ENCODE measurements around the gene ARHGAP10.

The ARHGAP10 gene

DNA sequence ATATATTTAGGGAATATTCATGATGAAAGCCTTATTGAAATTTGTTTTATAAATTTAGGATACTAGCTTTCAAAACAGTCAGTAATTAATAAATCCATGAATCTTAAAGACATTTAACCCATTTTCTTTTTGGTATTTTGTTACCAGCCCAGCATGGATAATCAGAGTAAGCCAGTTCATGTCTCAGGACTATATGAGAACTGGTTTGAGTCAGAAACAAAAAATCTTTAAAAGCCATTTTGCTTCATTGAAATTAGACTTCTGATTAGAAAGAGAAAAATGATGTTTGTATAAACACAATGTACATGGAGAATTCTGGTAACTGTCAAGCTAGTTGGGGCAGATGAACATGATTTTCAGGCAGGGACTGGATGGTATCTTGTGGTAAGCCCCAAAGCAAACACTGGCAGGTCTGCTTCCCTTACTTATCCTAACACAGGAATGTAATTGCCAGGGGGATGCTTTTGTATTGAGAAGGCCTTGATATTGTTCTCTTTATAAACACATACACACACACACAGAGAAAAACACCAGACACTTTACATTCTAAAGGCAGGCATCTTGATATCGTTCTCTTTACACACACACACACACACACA is 9.4 kb downstream of the ARHGAP10 start:
- Mint-ChIP-seq H3K36me3 (ENCODE audit: low read depth) (peaks cover 21% of the 10 kb centered on the region), H3K4me1 (peaks cover 55% of the 10 kb centered on the region), H3K27ac (peak overlapping the region; percentile 78), H3K9me3 (no peaks in the 10 kb centered on the region), H3K27me3 (ENCODE audit: low read depth, poor library complexity) (no peaks in the 10 kb centered on the region), H3K4me3 (no peak overlapping the region)
- DNase-seq = no peak
- TF ChIP-seq CTCF (IDR thresholded peaks at IDR 0.05) = no peak

GRCh38 chr4:147747787-147748454 is 16.0 kb downstream of the ARHGAP10 start:
- Mint-ChIP-seq H3K27me3 (ENCODE audit: low read depth, poor library complexity) (peaks cover 3% of the 10 kb centered on the region), H3K4me3 (no peak overlapping the region), H3K36me3 (ENCODE audit: low read depth) (peaks cover 36% of the 10 kb centered on the region), H3K27ac (no peak overlapping the region), H3K4me1 (peaks cover 60% of the 10 kb centered on the region), H3K9me3 (no peaks in the 10 kb centered on the region)
- TF ChIP-seq CTCF (IDR thresholded peaks at IDR 0.05) = no peak
- DNase-seq = no peak

GRCh38 chr4:147749811-147750321 is 18.0 kb downstream of the ARHGAP10 start:
- peaks cover 24% of the 10 kb centered on the region for H3K36me3 Mint-ChIP-seq (ENCODE audit: low read depth)
- peak overlapping the region; percentile 55 for H3K27ac Mint-ChIP-seq
- peaks cover 3% of the 10 kb centered on the region for H3K27me3 Mint-ChIP-seq (ENCODE audit: low read depth, poor library complexity)
- H3K9me3 Mint-ChIP-seq = no peaks in the 10 kb centered on the region
- peaks cover 58% of the 10 kb centered on the region for H3K4me1 Mint-ChIP-seq
- TF ChIP-seq CTCF (IDR thresholded peaks at IDR 0.05) = no peak
- H3K4me3 Mint-ChIP-seq = peak overlapping the region; percentile 3
- DNase-seq = no peak

DNA sequence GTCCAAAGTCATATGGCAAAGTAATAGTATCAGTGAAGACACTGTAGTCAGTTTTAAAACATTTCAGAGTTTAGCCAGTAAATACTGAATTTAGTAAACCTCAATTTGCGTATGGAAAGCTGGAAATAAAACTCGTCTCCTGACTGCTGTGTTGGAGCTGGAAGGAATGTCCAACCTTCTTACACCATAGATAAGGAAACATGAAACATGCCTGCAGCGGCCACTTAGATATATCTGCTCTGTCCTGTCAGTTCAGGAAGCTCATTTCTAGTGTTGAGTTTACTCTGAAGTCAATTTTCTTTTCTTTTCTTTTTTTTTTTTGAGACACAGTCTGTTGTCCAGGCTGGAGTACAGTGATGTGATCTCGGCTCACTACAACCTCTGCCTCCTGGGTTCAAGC is 21.2 kb downstream of the ARHGAP10 start:
- Mint-ChIP-seq H3K27ac (peak overlapping the region; percentile 97), H3K9me3 (no peaks in the 10 kb centered on the region), H3K27me3 (ENCODE audit: low read depth, poor library complexity) (peaks cover 6% of the 10 kb centered on the region), H3K4me3 (no peak overlapping the region), H3K36me3 (ENCODE audit: low read depth) (peaks cover 22% of the 10 kb centered on the region), H3K4me1 (peaks cover 55% of the 10 kb centered on the region)
- no peak for TF ChIP-seq CTCF (IDR thresholded peaks at IDR 0.05)
- no peak for DNase-seq

- no peak for DNase-seq
- Mint-ChIP-seq H3K27ac (peak overlapping the region; percentile 97), H3K4me3 (no peak overlapping the region), H3K27me3 (ENCODE audit: low read depth, poor library complexity) (peaks cover 4% of the 10 kb centered on the region), H3K9me3 (no peaks in the 10 kb centered on the region), H3K36me3 (ENCODE audit: low read depth) (peaks cover 18% of the 10 kb centered on the region), H3K4me1 (peaks cover 45% of the 10 kb centered on the region)
- TF ChIP-seq CTCF (IDR thresholded peaks at IDR 0.05) = no peak
Measured at GRCh38 chr4:147754037-147754445, 22.2 kb downstream of the ARHGAP10 start.

Data from nephron progenitor cell (in vitro differentiated cells).